GM23338 (cell line): ENCODE data around the gene IGFLR1. TPM values are rescaled to one million over a fixed set of nuclear protein-coding genes. Genes with fewer than 3 reads are reported as not detected.

Experiments used
- ATAC-seq: fragments of 200-7000 bp; cut with Tn5 transposase; 3 replicates; pipeline ENCODE4 v1.9.1; 2020
- DNase-seq: peaks from one replicate; pipeline ENCODE4 v3.0.0-alpha.2; 2015; ENCODE audit warnings: low spot score
- H2AFZ ChIP-seq: fragments of 200-600 bp; sonication (generic); 2 replicates; pipeline ENCODE4 v1.8.0; 2016; ENCODE audit warnings: antibody characterized with exemption, mild to moderate bottlenecking, moderate library complexity
- H3F3A ChIP-seq: fragments of 200-600 bp; sonication (generic); replicated peaks from 2 replicates; pipeline ENCODE4 v1.8.0; 2017; ENCODE audit warnings: antibody characterized with exemption, mixed run types, low read depth
- H3K27ac ChIP-seq: fragments of 200-600 bp; sonication (generic); 2 replicates; pipeline ENCODE4 v1.6.1; 2016; ENCODE audit warnings: low read depth
- H3K27me3 ChIP-seq: fragments of 200-600 bp; sonication (generic); 2 replicates; pipeline ENCODE4 v1.8.0; 2016; ENCODE audit warnings: mild to moderate bottlenecking, mixed run types, moderate library complexity; ENCODE audit not compliant: insufficient read depth
- H3K36me3 ChIP-seq: fragments of 200-600 bp; sonication (generic); 2 replicates; pipeline ENCODE4 v1.8.0; 2016; ENCODE audit warnings: mild to moderate bottlenecking; ENCODE audit not compliant: insufficient read depth
- H3K4me1 ChIP-seq: fragments of 200-600 bp; sonication (generic); 2 replicates; pipeline ENCODE4 v1.8.0; 2016; ENCODE audit warnings: mild to moderate bottlenecking, moderate library complexity; ENCODE audit not compliant: insufficient read depth
- H3K4me2 ChIP-seq: fragments of 200-600 bp; sonication (generic); 2 replicates; pipeline ENCODE4 v1.7.1; 2017; ENCODE audit warnings: mixed run types
- H3K4me3 ChIP-seq: fragments of 200-600 bp; sonication (generic); 2 replicates; pipeline ENCODE4 v1.6.1; 2016; ENCODE audit warnings: mixed run types
- H3K79me2 ChIP-seq: fragments of 200-600 bp; sonication (generic); replicated peaks from 2 replicates; pipeline ENCODE4 v1.8.0; 2017; ENCODE audit warnings: mild to moderate bottlenecking; ENCODE audit not compliant: insufficient read depth
- H3K9me2 ChIP-seq: fragments of 200-600 bp; sonication (generic); 2 replicates; pipeline ENCODE4 v1.8.0; 2017; ENCODE audit not compliant: insufficient read depth
- H4K20me1 ChIP-seq: fragments of 200-600 bp; sonication (generic); replicated peaks from 2 replicates; pipeline ENCODE4 v1.8.0; 2017; ENCODE audit warnings: mild to moderate bottlenecking; ENCODE audit not compliant: insufficient read depth
- H3K27ac Mint-ChIP-seq: 2 replicates; pipeline ENCODE4 v1.8.0; 2020; ENCODE audit warnings: inconsistent platforms, mild to moderate bottlenecking, moderate library complexity, mixed read lengths
- H3K27me3 Mint-ChIP-seq: 3 replicates; pipeline ENCODE4 v1.8.0; 2022; ENCODE audit warnings: low read depth, mild to moderate bottlenecking, moderate library complexity, mixed read lengths, inconsistent platforms; ENCODE audit not compliant: insufficient read depth, poor library complexity
- H3K36me3 Mint-ChIP-seq: 3 replicates; pipeline ENCODE4 v1.8.0; 2021; ENCODE audit warnings: low read depth, mild to moderate bottlenecking, inconsistent platforms, moderate library complexity, mixed read lengths
- H3K4me1 Mint-ChIP-seq: 3 replicates; pipeline ENCODE4 v1.8.0; 2020; ENCODE audit warnings: mild to moderate bottlenecking, inconsistent platforms, mixed read lengths
- H3K4me3 Mint-ChIP-seq: 3 replicates; pipeline ENCODE4 v1.8.0; 2021; ENCODE audit warnings: moderate library complexity, mild to moderate bottlenecking, inconsistent platforms, mixed read lengths
- H3K9me3 Mint-ChIP-seq: 3 replicates; pipeline ENCODE4 v1.8.0; 2020; ENCODE audit warnings: moderate library complexity, mild to moderate bottlenecking, inconsistent platforms, mixed read lengths
- CREB1 ChIP-seq: fragments of 250-450 bp; sonication (Bioruptor Pico); IDR thresholded peaks from 2 replicates; pipeline ENCODE4 v1.5.0; 2020; ENCODE audit warnings: low read depth, mild to moderate bottlenecking, moderate library complexity
- EZH2 ChIP-seq: fragments of 200-600 bp; sonication (generic); IDR thresholded peaks from one replicate; pipeline ENCODE4 v1.8.0; 2017; ENCODE audit warnings: antibody characterized with exemption, mild to moderate bottlenecking, low read depth; ENCODE audit not compliant: unreplicated experiment
- EZH2phosphoT487 ChIP-seq: fragments of 200-600 bp; sonication (generic); IDR thresholded peaks from one replicate; pipeline ENCODE4 v1.8.1; 2018; ENCODE audit warnings: antibody characterized with exemption; ENCODE audit not compliant: unreplicated experiment
- JUNB ChIP-seq: IDR thresholded peaks from one replicate; pipeline ENCODE4 v1.6.1; 2016; ENCODE audit warnings: antibody characterized with exemption; ENCODE audit not compliant: unreplicated experiment
- NANOG ChIP-seq: IDR thresholded peaks from 2 replicates; pipeline ENCODE4 v1.6.1; 2016; ENCODE audit warnings: antibody characterized with exemption, borderline replicate concordance
- POLR2AphosphoS5 ChIP-seq: IDR thresholded peaks from 2 replicates; pipeline ENCODE4 v1.6.1; 2016; ENCODE audit warnings: antibody characterized with exemption, low read depth
- REST ChIP-seq: IDR thresholded peaks from one replicate; pipeline ENCODE4 v1.6.1; 2018; ENCODE audit warnings: antibody characterized with exemption; ENCODE audit not compliant: unreplicated experiment
- STAT1 ChIP-seq: IDR thresholded peaks from one replicate; pipeline ENCODE4 v1.6.1; 2016; ENCODE audit warnings: antibody characterized with exemption; ENCODE audit not compliant: unreplicated experiment
- ZNF114 ChIP-seq: fragments of 250-450 bp; sonication (Bioruptor Pico); IDR thresholded peaks from 2 replicates; pipeline ENCODE4 v1.5.0; 2020; ENCODE audit warnings: mild to moderate bottlenecking, moderate library complexity
- ZNF331 ChIP-seq: fragments of 250-450 bp; sonication (Bioruptor Pico); IDR thresholded peaks from 2 replicates; pipeline ENCODE4 v1.5.0; 2020; ENCODE audit warnings: low read depth, mild to moderate bottlenecking, moderate library complexity
- ZNF462 ChIP-seq: fragments of 250-450 bp; sonication (Bioruptor Pico); IDR thresholded peaks from 2 replicates; pipeline ENCODE4 v1.5.0; 2020; ENCODE audit warnings: mild to moderate bottlenecking, moderate library complexity
- polyA plus RNA-seq: library from polyadenylated mRNA; unstranded; fragments of >200 nt; fragmentation: Nextera tagmentation; extraction: Ambion mirVana; gene quantifications from 2 replicates; pipeline ENCODE4 v1.2.1, GENCODE V29; 2016
- total RNA-seq: library from RNA; depleted of rRNA; stranded (reverse); fragments of >200 nt; shearing (Covaris generic); gene quantifications from 2 replicates; pipeline ENCODE4 v1.2.3, GENCODE V29; 2014
- TF ChIP-seq, protein P1 (sequence below), 2 experiments: fragments of 200-600 bp in 1 of 2; sonication (generic) in 1 of 2; conservative IDR thresholded peaks; 2 replicates each; pipeline versions ENCODE4 v1.5.1 to v1.6.1; 2016 to 2017; ENCODE audit warnings: antibody characterized with exemption in 2 of 2, low read depth in 2 of 2, mild to moderate bottlenecking in 2 of 2, moderate library complexity in 1 of 2
- TF ChIP-seq, protein P2 (sequence below): IDR thresholded peaks from 2 replicates; pipeline ENCODE4 v1.6.1; 2016; ENCODE audit warnings: antibody characterized with exemption

IGFLR1 gene
- total and polyA plus RNA-seq, 2 experiments from 2014 or later = 14.4 to 17.8 TPM

GRCh38 chr19:35779033-35779432, 36.8 kb upstream of the IGFLR1 start:
- H3K4me1 Mint-ChIP-seq = peaks cover 51% of the 10 kb centered on the region
- no peak for ATAC-seq

More at GRCh38 chr19:35779033-35779432, 36.8 kb upstream of the IGFLR1 start:
- Histone ChIP-seq H3K4me3 (no peak overlapping the region), H3K79me2 (no peaks in the 10 kb centered on the region), H3K4me2 (no peak overlapping the region), H3F3A (peaks cover 9% of the 10 kb centered on the region; the same call in 1 of the 2 replicates), H3K27me3 (peaks cover 11% of the 10 kb centered on the region), H3K36me3 (no peaks in the 10 kb centered on the region), H3K9me2 (no peaks in the 10 kb centered on the region), H2AFZ (no peak overlapping the region), H3K27ac (no peak overlapping the region), H3K4me1 (peaks cover 29% of the 10 kb centered on the region), H4K20me1 (no peaks in the 10 kb centered on the region)
- H3K27ac Mint-ChIP-seq = no peak overlapping the region
- peaks cover 6% of the 10 kb centered on the region; the same call in 1 of the 3 replicates for H3K36me3 Mint-ChIP-seq
- TF ChIP-seq STAT1 (no peak), ZNF114 (CRISPR knock-in tag) (no peak), POLR2AphosphoS5 (no peak), JUNB (no peak), EZH2phosphoT487 (no peak), EZH2 (no peak), REST (no peak), NANOG (no peak), CREB1 (CRISPR knock-in tag) (no peak), ZNF462 (no peak), ZNF331 (CRISPR knock-in tag) (no peak)
- TF ChIP-seq, protein P1, sequence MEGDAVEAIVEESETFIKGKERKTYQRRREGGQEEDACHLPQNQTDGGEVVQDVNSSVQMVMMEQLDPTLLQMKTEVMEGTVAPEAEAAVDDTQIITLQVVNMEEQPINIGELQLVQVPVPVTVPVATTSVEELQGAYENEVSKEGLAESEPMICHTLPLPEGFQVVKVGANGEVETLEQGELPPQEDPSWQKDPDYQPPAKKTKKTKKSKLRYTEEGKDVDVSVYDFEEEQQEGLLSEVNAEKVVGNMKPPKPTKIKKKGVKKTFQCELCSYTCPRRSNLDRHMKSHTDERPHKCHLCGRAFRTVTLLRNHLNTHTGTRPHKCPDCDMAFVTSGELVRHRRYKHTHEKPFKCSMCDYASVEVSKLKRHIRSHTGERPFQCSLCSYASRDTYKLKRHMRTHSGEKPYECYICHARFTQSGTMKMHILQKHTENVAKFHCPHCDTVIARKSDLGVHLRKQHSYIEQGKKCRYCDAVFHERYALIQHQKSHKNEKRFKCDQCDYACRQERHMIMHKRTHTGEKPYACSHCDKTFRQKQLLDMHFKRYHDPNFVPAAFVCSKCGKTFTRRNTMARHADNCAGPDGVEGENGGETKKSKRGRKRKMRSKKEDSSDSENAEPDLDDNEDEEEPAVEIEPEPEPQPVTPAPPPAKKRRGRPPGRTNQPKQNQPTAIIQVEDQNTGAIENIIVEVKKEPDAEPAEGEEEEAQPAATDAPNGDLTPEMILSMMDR (conservative IDR thresholded peaks at IDR 0.05; ENCODE audit: low read depth in 2 of 2) = no peak
- TF ChIP-seq, protein P2, sequence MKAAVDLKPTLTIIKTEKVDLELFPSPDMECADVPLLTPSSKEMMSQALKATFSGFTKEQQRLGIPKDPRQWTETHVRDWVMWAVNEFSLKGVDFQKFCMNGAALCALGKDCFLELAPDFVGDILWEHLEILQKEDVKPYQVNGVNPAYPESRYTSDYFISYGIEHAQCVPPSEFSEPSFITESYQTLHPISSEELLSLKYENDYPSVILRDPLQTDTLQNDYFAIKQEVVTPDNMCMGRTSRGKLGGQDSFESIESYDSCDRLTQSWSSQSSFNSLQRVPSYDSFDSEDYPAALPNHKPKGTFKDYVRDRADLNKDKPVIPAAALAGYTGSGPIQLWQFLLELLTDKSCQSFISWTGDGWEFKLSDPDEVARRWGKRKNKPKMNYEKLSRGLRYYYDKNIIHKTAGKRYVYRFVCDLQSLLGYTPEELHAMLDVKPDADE = no peak
- DNase-seq = no peak
- peaks cover 35% of the 10 kb centered on the region for H3K27me3 Mint-ChIP-seq
- H3K4me3 Mint-ChIP-seq = no peak overlapping the region
- no peaks in the 10 kb centered on the region; the same call in 2 of the 3 replicates for H3K9me3 Mint-ChIP-seq
